Pancreas (tissue), 10 donors: ENCODE results near the gene PRDM16. TPM values are rescaled to one million over a fixed set of nuclear protein-coding genes. Genes with fewer than 3 reads are reported as not detected.
A peak's percentile ranks its signal among the peaks of the same experiment; 100 is the strongest.

Source experiments
- ATAC-seq, 4 donors: fragments of 200-7000 bp; cut with Tn5 transposase; one replicate each; pipeline versions ENCODE4 v1.8.0 to v1.9.1; 2020; ENCODE audit warnings: mild to moderate bottlenecking in 4 of 4, moderate library complexity in 4 of 4
- DNase-seq, 6 donors: peaks; one replicate each; pipeline ENCODE4 v3.0.0-alpha.2; 2020
- FAIRE-seq: peaks from 2 replicates; lab custom pipeline; 2012; peaks lifted over from hg19 to GRCh38; lab: Jason Lieb, UNC
- H3K27ac ChIP-seq, 4 donors: fragments of 200-600 bp; sonication (generic); 1 replicate in 3 of 4; 2 replicates in 1 of 4; pipeline versions ENCODE4 v1.5.0 to v1.8.0; 2020
- H3K27me3 ChIP-seq, 4 donors: fragments of 200-600 bp; one replicate each; pipeline ENCODE4 v1.8.0; 2021
- H3K36me3 ChIP-seq, 3 donors: fragments of 200-600 bp; sonication (generic) in 1 of 3; one replicate each; pipeline versions ENCODE4 v1.5.0 to v1.8.0; 2020 to 2021
- H3K4me1 ChIP-seq, 3 donors: fragments of 200-600 bp; one replicate each; pipeline ENCODE4 v1.8.0; 2021
- H3K4me3 ChIP-seq, 4 donors: fragments of 200-600 bp; sonication (generic) in 2 of 4; one replicate each; pipeline versions ENCODE4 v1.5.0 to v1.8.0; 2020 to 2021
- H3K9me3 ChIP-seq, 4 donors: fragments of 200-600 bp; one replicate each; pipeline ENCODE4 v1.8.0; 2021
- CTCF ChIP-seq, 4 donors: fragments of 200-600 bp; sonication (generic) in 3 of 4; IDR thresholded peaks; one replicate each; pipeline versions ENCODE4 v1.5.0 to v1.8.0; 2021; ENCODE audit warnings: antibody characterized with exemption in 4 of 4
- WGBS, 2 donors: extraction: QIAGEN DNeasy Blood & Tissue Kit; methylation state at CpG; one replicate each; pipeline ENCODE4 v1.1.7; 2013; 5-methylcytosine and 5-hydroxymethylcytosine counted together
- intact Hi-C, 3 donors: fragments of 100-400 bp; cut with DNase I; formaldehyde crosslinking; loops; one replicate each; pipeline versions ENCODE4 v1.11.1 to v1.14.2; 2022
- polyA plus RNA-seq, 2 donors: library from polyadenylated mRNA; stranded (reverse); fragments of 200-250 nt; gene quantifications; one replicate each; pipeline ENCODE4 v1.2.3, GENCODE V29; 2013
- total RNA-seq, 6 donors: library from RNA; stranded (reverse); fragmentation: NEBNext Ultra II Directional in 4 of 6; extraction: Animal tissue kit (Norgen Biotek cat#: 25700) in 4 of 6; gene quantifications; one replicate each; pipeline versions ENCODE4 v1.2.1 to v1.2.4, GENCODE V29; 2021 to 2023
- donor health status: healthy with polysubstance abuse.
- donor health status: DM: no; HTN: no; CAD: no; lungs with moderate emphysema.
- donor health status: DM: no; HTN: no; CAD: no.
- donor health status: control.
- donor health status: control.
- donor health status: Bipolar disorder and iron deficiency.
- donor health status: DM: yes; HTN: yes; CAD: no.
- donor health status: DM: no; HTN: no; CAD: no.
- donor health status: DM: no; HTN: no; CAD: no.
- donor health status: DM: yes; HTN: yes; CAD: no.

Gene PRDM16
- total and polyA plus RNA-seq, 8 donors = 6.6 to 19.2 (median 14.9) TPM

- intact Hi-C loops = no loop called here
- Histone ChIP-seq H3K4me3 (no peak overlapping the region), H3K4me1 (peaks cover 0 to 10% (median 4%) of the 10 kb centered on the region in 3 donors), H3K27ac (peak overlapping the region; percentile 37 to 65 (median 60)), H3K36me3 (no peaks in the 10 kb centered on the region), H3K9me3 (no peaks in the 10 kb centered on the region), H3K27me3 (no peaks in the 10 kb centered on the region)
- 63 to 68% methylated on average over 20 of the region's 20 CpGs for WGBS, 2 donors
- no peak for TF ChIP-seq CTCF (IDR thresholded peaks at IDR 0.05)
- DNase-seq (no peak), FAIRE-seq (no peak), ATAC-seq (peak in 3 of 4 donors; percentile 11 to 17 (median 13))
Observed at GRCh38 chr1:3350506-3351261, 281.7 kb downstream of the PRDM16 start.

DNA sequence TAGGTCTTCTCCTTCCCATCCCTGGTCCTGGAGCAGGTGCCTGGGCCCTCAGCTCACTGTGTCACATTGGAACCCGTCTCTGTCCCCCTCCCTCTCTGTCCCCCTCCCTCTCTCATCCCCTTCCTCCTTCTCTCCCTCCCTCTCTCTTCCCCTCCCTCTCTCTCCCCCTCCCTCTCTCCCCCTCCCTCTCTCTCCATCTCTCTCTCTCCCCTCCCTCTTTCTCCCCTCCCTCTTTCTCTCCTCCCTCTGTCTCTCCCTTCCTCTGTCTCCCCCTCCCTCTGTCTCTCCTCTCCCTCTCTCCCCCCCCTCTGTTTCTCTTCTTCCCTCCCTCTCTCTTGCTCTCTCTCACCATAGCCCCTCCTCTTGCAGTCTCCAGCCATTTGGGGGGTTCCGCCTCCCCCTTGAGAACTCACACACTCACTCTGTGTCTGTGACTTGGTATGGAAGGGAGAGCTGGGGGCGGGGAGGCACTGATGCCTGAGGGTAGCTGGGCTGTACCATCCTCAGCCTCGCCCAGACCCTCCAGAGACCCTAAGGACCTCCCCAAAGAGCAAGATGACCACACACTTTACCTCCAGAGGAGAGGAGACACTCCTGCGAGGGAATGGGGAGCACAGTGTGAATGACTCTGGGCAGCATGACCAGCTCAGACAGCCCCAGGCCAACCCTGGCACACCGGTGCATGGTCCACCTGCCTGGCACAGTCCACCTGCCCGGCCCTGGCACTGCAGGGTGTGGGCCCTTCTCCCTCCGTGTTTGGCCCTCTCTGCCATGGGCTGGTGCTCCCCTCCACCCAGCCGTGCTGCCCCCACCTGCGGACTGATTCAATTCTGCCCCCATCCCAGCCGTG, 282.7 kb downstream of the PRDM16 start:
- H3K27me3 ChIP-seq = no peaks in the 10 kb centered on the region
- H3K36me3 ChIP-seq = no peaks in the 10 kb centered on the region
- H3K4me1 ChIP-seq = peaks cover 0 to 10% (median 4%) of the 10 kb centered on the region in 3 donors
- DNase-seq (peak in 1 of 6 donors; percentile 50), FAIRE-seq (no peak), ATAC-seq (peak; percentile 22 to 24 (median 23))
- no peaks in the 10 kb centered on the region for H3K9me3 ChIP-seq
- H3K27ac ChIP-seq = peak overlapping the region; percentile 65 to 86 (median 82)
- no peak for TF ChIP-seq CTCF (IDR thresholded peaks at IDR 0.05)
- H3K4me3 ChIP-seq = no peak overlapping the region
- WGBS, 2 donors = 57 to 66% methylated on average over 11 of the region's 11 CpGs
- intact Hi-C loops = no loop called here

GRCh38 chr1:3352299-3352951, 283.4 kb downstream of the PRDM16 start:
- intact Hi-C loops = no loop called here
- Histone ChIP-seq H3K27ac (peak overlapping the region; percentile 65 to 86 (median 82)), H3K9me3 (no peaks in the 10 kb centered on the region), H3K27me3 (no peaks in the 10 kb centered on the region), H3K4me1 (peaks cover 0 to 10% (median 4%) of the 10 kb centered on the region in 3 donors), H3K36me3 (no peaks in the 10 kb centered on the region), H3K4me3 (no peak overlapping the region)
- FAIRE-seq (no peak), DNase-seq (peak in 3 of 6 donors; percentile 55 to 70 (median 61)), ATAC-seq (peak; percentile 62 to 78 (median 66))
- TF ChIP-seq CTCF (IDR thresholded peaks at IDR 0.05) = no peak
- 51 to 59% methylated on average over 26 to 30 of the region's 30 CpGs for WGBS, 2 donors

DNA sequence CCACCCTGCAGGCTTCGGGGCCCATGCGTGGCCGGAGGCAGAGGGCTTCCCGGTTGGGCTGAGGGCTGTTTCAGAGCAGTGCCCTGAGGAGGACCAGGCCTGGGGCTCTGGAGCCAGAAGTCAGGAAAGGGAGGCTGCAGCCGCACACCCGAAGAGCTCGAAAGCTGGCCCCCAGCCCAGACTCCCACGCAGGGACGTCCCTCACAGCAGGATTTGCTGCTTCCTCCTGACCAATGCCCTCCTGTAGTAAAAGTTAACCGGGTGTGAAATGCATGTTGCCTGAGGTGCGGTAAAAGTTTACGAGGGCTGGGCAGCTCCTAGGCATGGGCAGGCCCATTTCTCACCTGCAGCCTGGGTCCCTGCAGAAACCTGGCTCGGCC, 283.9 kb downstream of the PRDM16 start:
- WGBS, 2 donors = 53 to 66% methylated on average over 13 of the region's 13 CpGs
- Histone ChIP-seq H3K4me3 (no peak overlapping the region), H3K27me3 (no peaks in the 10 kb centered on the region), H3K27ac (peak overlapping the region; percentile 50 to 86 (median 82)), H3K36me3 (no peaks in the 10 kb centered on the region), H3K9me3 (no peaks in the 10 kb centered on the region), H3K4me1 (peaks cover 0 to 10% (median 4%) of the 10 kb centered on the region in 3 donors)
- ATAC-seq (peak; percentile 34 to 54 (median 42)), DNase-seq (peak in 3 of 6 donors; percentile 51 to 65 (median 57)), FAIRE-seq (no peak)
- intact Hi-C loops = no loop called here
- TF ChIP-seq CTCF (IDR thresholded peaks at IDR 0.05) = no peak
